ENCODE data around the gene WDFY3.

Gene WDFY3

GRCh38 chr4:84931274-84931673, 35.2 kb downstream of the WDFY3 start:
- DNase-seq (ENCODE audit: extremely low spot score) = no peak
- ChIA-PET POLR2A (no interaction called here), CTCF (no interaction called here)
- TF ChIP-seq, protein P1, sequence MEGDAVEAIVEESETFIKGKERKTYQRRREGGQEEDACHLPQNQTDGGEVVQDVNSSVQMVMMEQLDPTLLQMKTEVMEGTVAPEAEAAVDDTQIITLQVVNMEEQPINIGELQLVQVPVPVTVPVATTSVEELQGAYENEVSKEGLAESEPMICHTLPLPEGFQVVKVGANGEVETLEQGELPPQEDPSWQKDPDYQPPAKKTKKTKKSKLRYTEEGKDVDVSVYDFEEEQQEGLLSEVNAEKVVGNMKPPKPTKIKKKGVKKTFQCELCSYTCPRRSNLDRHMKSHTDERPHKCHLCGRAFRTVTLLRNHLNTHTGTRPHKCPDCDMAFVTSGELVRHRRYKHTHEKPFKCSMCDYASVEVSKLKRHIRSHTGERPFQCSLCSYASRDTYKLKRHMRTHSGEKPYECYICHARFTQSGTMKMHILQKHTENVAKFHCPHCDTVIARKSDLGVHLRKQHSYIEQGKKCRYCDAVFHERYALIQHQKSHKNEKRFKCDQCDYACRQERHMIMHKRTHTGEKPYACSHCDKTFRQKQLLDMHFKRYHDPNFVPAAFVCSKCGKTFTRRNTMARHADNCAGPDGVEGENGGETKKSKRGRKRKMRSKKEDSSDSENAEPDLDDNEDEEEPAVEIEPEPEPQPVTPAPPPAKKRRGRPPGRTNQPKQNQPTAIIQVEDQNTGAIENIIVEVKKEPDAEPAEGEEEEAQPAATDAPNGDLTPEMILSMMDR (IDR thresholded peaks at IDR 0.05; ENCODE audit: control extremely low read depth, extremely low read depth, low read depth, missing control alignments) = no peak

DNA sequence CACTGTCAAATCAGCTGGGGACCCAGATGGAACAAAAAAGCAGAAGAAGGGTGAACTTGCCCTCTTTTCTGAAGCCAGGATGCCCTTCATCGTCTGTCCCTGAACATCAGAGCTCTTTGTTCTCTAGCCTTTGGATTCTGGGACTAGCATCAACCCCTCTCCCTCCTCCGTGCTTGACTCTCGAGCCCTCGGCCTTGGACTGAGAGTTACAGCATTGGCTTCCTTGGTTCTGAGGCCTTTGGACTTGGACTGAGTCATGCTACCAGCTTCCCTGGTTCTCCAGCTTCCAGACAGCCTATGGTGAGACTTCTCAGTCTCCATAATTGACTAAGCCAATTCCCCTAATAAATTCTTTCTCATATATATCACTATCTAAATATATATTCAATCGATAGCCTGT, 38.4 kb downstream of the WDFY3 start:
- TF ChIP-seq, protein P1 (IDR thresholded peaks at IDR 0.05; ENCODE audit: control extremely low read depth, extremely low read depth, low read depth, missing control alignments) = no peak
- DNase-seq (ENCODE audit: extremely low spot score) = no peak
- CTCF ChIA-PET = interaction anchor here (1.6 kb wide), 1 partner anchor 20 kb away, joined by 5 read pairs; no protein-coding TSS in a partner anchor
- POLR2A ChIA-PET = no interaction called here

DNA sequence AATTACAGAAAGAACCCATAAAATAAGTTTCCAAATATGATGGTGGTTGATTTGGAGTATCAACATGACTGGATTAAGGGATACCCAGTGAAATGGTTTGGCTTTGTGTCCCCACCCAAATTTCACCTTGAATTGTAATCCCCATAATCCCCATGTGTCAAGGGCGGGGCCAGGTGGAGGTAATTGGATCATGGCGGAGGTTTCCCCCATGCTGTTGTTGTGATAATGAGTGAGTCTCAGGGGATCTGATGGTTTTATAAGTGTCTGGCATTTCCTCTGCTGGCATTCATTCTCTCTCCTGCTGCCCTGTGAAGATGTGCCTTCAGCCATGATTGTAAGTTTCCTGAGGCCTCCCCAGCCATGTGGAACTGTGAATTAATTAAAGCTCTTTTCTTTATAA, 39.1 kb downstream of the WDFY3 start:
- DNase-seq (ENCODE audit: extremely low spot score) = no peak
- ChIA-PET CTCF (interaction anchor here (1.6 kb wide), 1 partner anchor 21 kb away, joined by 5 read pairs; no protein-coding TSS in a partner anchor), POLR2A (no interaction called here)
- TF ChIP-seq, protein P1 (IDR thresholded peaks at IDR 0.05; ENCODE audit: control extremely low read depth, extremely low read depth, low read depth, missing control alignments) = no peak

- no peak for DNase-seq (ENCODE audit: extremely low spot score)
- TF ChIP-seq, protein P1 (IDR thresholded peaks at IDR 0.05; ENCODE audit: control extremely low read depth, extremely low read depth, low read depth, missing control alignments) = no peak
- CTCF ChIA-PET = no interaction called here
- POLR2A ChIA-PET = no interaction called here
Measured at GRCh38 chr4:84925558-84925957, 40.9 kb downstream of the WDFY3 start.

- TF ChIP-seq, protein P1 (IDR thresholded peaks at IDR 0.05; ENCODE audit: control extremely low read depth, extremely low read depth, low read depth, missing control alignments) = no peak
- POLR2A ChIA-PET = no interaction called here
- DNase-seq (ENCODE audit: extremely low spot score) = no peak
- CTCF ChIA-PET = no interaction called here
Measured at GRCh38 chr4:84924434-84924833, 42.1 kb downstream of the WDFY3 start.

GRCh38 chr4:84920617-84921016, 45.9 kb downstream of the WDFY3 start:
- ChIA-PET CTCF (no interaction called here), POLR2A (no interaction called here)
- TF ChIP-seq, protein P1 (IDR thresholded peaks at IDR 0.05; ENCODE audit: control extremely low read depth, extremely low read depth, low read depth, missing control alignments) = no peak
- DNase-seq (ENCODE audit: extremely low spot score) = no peak
